Measurements from ENCODE around the gene GTF2H2C_2.
A peak's percentile ranks its signal among the peaks of the same experiment; 100 is the strongest.
"Not testable (repeated sequence)": the region's sequence is repeated elsewhere in the genome, so short reads cannot be mapped to it uniquely, and the experiment has no call there.

Gene GTF2H2C_2

DNA sequence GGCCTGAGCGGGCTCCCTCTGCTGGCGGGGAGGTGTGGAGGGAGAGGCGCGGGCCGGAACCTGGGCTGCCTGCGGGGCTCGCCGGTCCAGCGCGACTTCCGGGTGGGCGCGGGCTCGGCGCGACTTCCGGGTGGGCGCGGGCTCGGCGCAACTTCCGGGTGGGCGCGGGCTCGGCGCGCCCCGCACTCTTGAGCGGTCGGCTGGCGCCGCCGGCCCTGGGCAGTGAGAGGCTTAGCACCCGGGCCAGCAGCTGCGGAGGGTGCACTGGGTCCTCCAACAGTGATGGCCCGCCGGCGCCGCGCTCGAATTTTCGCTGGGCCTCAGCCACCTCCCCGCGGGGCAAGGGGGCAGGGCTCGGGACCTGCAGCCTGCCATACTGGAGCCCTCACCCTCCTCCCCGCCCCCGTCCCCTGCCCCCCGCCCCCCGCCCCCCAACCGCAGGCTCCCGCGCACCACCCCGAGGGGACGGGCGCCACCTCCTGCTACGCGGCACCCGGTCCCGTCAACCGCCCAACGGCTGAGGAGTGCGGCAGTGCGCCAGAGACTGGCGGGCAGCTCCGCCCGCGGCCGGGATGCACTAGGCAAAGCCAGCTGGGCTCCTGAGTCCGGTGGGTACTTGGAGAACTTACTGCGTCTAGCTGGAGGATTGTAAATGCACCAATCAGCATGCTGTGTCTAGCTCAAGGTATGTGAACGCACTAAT lies 14.0 kb upstream of the GTF2H2C_2 start:
- H3K56ac ChIP-seq (ENCODE audit: extremely low read depth, insufficient read depth, low read length); H3K36me3 ChIP-seq (ENCODE audit: control insufficient read depth, insufficient read depth, low read length); H2AK5ac ChIP-seq (ENCODE audit: low read depth, low read length); H2AK9ac ChIP-seq (replicated peaks; ENCODE audit: low read depth, low read length, poor library complexity); H4K20me1 ChIP-seq (ENCODE audit: insufficient read depth, low read length); H3K4ac ChIP-seq (ENCODE audit: low read depth, low read length); H3K14ac ChIP-seq (replicated peaks; ENCODE audit: low read depth, low read length); intact Hi-C loops (cut with micrococcal nuclease); CTCF ChIA-PET; H3K4me1 ChIP-seq (ENCODE audit: control insufficient read depth, insufficient read depth, low read length); H2BK20ac ChIP-seq (ENCODE audit: low read depth, low read length); H2AFZ ChIP-seq (replicated peaks; ENCODE audit: low read length, poor library complexity); H2BK120ac ChIP-seq (ENCODE audit: low read depth, low read length); H3K79me1 ChIP-seq (ENCODE audit: low read depth in 1 of 2, low read length in 2 of 2); BruUV-seq (replicated peaks); dilution Hi-C loops (cut with HindIII; ENCODE audit: low sequenced_read_pairs, unreplicated experiment); H3K27me3 ChIP-seq (ENCODE audit: control insufficient read depth, insufficient read depth, low read length); DNase-seq; POLR2A ChIA-PET (ENCODE audit: unreplicated experiment); H3K9me1 ChIP-seq (ENCODE audit: insufficient read depth, low read length); H4K91ac ChIP-seq (ENCODE audit: insufficient read depth, low read depth, low read length); H2BK15ac ChIP-seq (ENCODE audit: low read depth, low read length); H3K23ac ChIP-seq (ENCODE audit: low read depth, low read length); H3K9me3 ChIP-seq (ENCODE audit: control insufficient read depth, insufficient read depth, low read length); in situ Hi-C loops (cut with MboI; ENCODE audit: low sequenced_read_pairs): not testable (repeated sequence)
- peak overlapping the region in 1 of 2 experiments; percentile 77; a peak in 1 of 4 replicates for H4K8ac ChIP-seq (ENCODE audit: low read depth in 2 of 2, low read length in 2 of 2)
- peak overlapping the region; percentile 86; the same call in 1 of the 2 replicates for H3K4me2 ChIP-seq (ENCODE audit: low read depth, low read length)
- peak overlapping the region; percentile 75; the same call in 1 of the 2 replicates for H4K5ac ChIP-seq (ENCODE audit: low read depth, low read length)
- ATAC-seq (ENCODE audit: low read depth), result peak; percentile 99
- H3K27ac ChIP-seq (ENCODE audit: insufficient read depth, low read length), result peak overlapping the region; percentile 82
- H2BK5ac ChIP-seq (ENCODE audit: low read depth, low read length, poor library complexity, severe bottlenecking), result peak overlapping the region; percentile 81
- WGBS, 2 experiments (ENCODE audit: extremely low coverage in 2 of 2, insufficient read length in 1 of 2), result no CpG with 5 or more reads among the region's 71 CpGs
- peak; percentile 54; the same call in 1 of the 2 replicates for TF ChIP-seq POLR2A (IDR thresholded peaks at IDR 0.05; ENCODE audit: low read depth, low read length)
- peak overlapping the region; percentile 52; the same call in 1 of the 2 replicates for H3K18ac ChIP-seq (ENCODE audit: low read depth, low read length)
- H3K4me3 ChIP-seq (ENCODE audit: insufficient read depth, low read depth, low read length), result peak overlapping the region; percentile 98
- peak overlapping the region; percentile 69; the same call in 1 of the 2 replicates for H3K9ac ChIP-seq (ENCODE audit: low read depth, low read length)

GRCh38 chr5:70421322-70421721 lies 6.2 kb downstream of the GTF2H2C_2 start:
- H3K36me3 ChIP-seq (ENCODE audit: control insufficient read depth, insufficient read depth, low read length); H2AFZ ChIP-seq (replicated peaks; ENCODE audit: low read length, poor library complexity); H3K18ac ChIP-seq (ENCODE audit: low read depth, low read length); H3K56ac ChIP-seq (ENCODE audit: extremely low read depth, insufficient read depth, low read length); H3K9ac ChIP-seq (ENCODE audit: low read depth, low read length); H3K79me1 ChIP-seq (ENCODE audit: low read depth in 1 of 2, low read length in 2 of 2); intact Hi-C loops (cut with micrococcal nuclease); H3K4me1 ChIP-seq (ENCODE audit: control insufficient read depth, insufficient read depth, low read length); H4K20me1 ChIP-seq (ENCODE audit: insufficient read depth, low read length); H2BK120ac ChIP-seq (ENCODE audit: low read depth, low read length); H3K27ac ChIP-seq (ENCODE audit: insufficient read depth, low read length); H3K4me3 ChIP-seq (ENCODE audit: insufficient read depth, low read depth, low read length); H2BK5ac ChIP-seq (ENCODE audit: low read depth, low read length, poor library complexity, severe bottlenecking); H2BK15ac ChIP-seq (ENCODE audit: low read depth, low read length); H4K5ac ChIP-seq (ENCODE audit: low read depth, low read length); H3K4ac ChIP-seq (ENCODE audit: low read depth, low read length); H2AK9ac ChIP-seq (replicated peaks; ENCODE audit: low read depth, low read length, poor library complexity); H3K23ac ChIP-seq (ENCODE audit: low read depth, low read length); H4K91ac ChIP-seq (ENCODE audit: insufficient read depth, low read depth, low read length); ATAC-seq (ENCODE audit: low read depth); H3K27me3 ChIP-seq (ENCODE audit: control insufficient read depth, insufficient read depth, low read length); H2AK5ac ChIP-seq (ENCODE audit: low read depth, low read length); BruUV-seq (replicated peaks); DNase-seq; H3K14ac ChIP-seq (replicated peaks; ENCODE audit: low read depth, low read length); H2BK20ac ChIP-seq (ENCODE audit: low read depth, low read length); CTCF ChIA-PET; in situ Hi-C loops (cut with MboI; ENCODE audit: low sequenced_read_pairs); H4K8ac ChIP-seq (ENCODE audit: low read depth in 2 of 2, low read length in 2 of 2); dilution Hi-C loops (cut with HindIII; ENCODE audit: low sequenced_read_pairs, unreplicated experiment); H3K4me2 ChIP-seq (ENCODE audit: low read depth, low read length); POLR2A ChIA-PET (ENCODE audit: unreplicated experiment); H3K9me3 ChIP-seq (ENCODE audit: control insufficient read depth, insufficient read depth, low read length); H3K9me1 ChIP-seq (ENCODE audit: insufficient read depth, low read length): not testable (repeated sequence)
- no CpG with 5 or more reads among the region's 1 CpG for WGBS, 2 experiments (ENCODE audit: extremely low coverage in 2 of 2, insufficient read length in 1 of 2)
